H1 (cell line): ENCODE data around the gene BSCL2. TPM values are rescaled to one million over a fixed set of nuclear protein-coding genes. Genes with fewer than 3 reads are reported as not detected.

Experiments used
- TBP ChIP-seq: IDR thresholded peaks from 2 replicates; pipeline ENCODE4 v1.6.1; 2011; ENCODE audit warnings: low read depth, low read length, improper control_type of control experiment
- polyA plus RNA-seq, 7 experiments: library from polyadenylated mRNA; depleted of rRNA in 3 of 7; stranded (reverse) in 5 of 7; unstranded in 2 of 7; fragments of >200 nt in 5 of 7; fragments of 200-250 nt in 2 of 7; gene quantifications; 1 replicate in 5 of 7; 2 replicates in 1 of 7; 4 replicates in 1 of 7; pipeline versions ENCODE4 v1.2.1 to v1.2.3, GENCODE V29; 2011 to 2013; ENCODE audit warnings: missing spikeins in 2 of 7, mixed read lengths in 2 of 7
- total RNA-seq: library from RNA; stranded (reverse); fragmentation: NEBNext Ultra II Directional; extraction: Animal tissue kit (Norgen Biotek cat#: 25700); gene quantifications from 2 replicates; pipeline ENCODE4 v1.2.1, GENCODE V29; 2021

The BSCL2 gene
- total and polyA plus RNA-seq, 2 of the 8 experiments (the other 6 are each of a cell fraction or from before 2014, with no cell fraction given): 59.5 to 264 TPM

- TF ChIP-seq TBP: no peak
Observed at GRCh38 chr11:62678433-62678769, 28.8 kb downstream of the BSCL2 start (continued).
